HepG2 (cell line): ENCODE results near the gene EPB41. TPM values are rescaled to one million over a fixed set of nuclear protein-coding genes. Genes with fewer than 3 reads are reported as not detected.

Experiments used
- ATAC-seq: fragments of 200-7000 bp; cut with Tn5 transposase; 3 replicates; pipeline ENCODE4 v1.9.1; 2020; ENCODE audit warnings: mild to moderate bottlenecking, moderate library complexity
- BruUV-seq: library from RNA; stranded (reverse); fragments of 400-500 nt; replicated peaks from 2 replicates; lab custom pipeline; 2021; lab: Mats Ljungman, UMichigan
- CTCF ChIA-PET: fragments of 300-600 bp; formaldehyde crosslinking; extraction: SDS; loops from one replicate; lab custom pipeline; 2021; ENCODE audit warnings: low total read pairs, inconsistent platforms, low intra/inter-chr PET ratio; lab: Yijun Ruan, JAX
- POLR2A ChIA-PET: fragments of 350-600 bp; sonication (Branson Sonifier 250); formaldehyde crosslinking; loops from one replicate; lab custom pipeline; 2020; ENCODE audit warnings: antibody characterized with exemption, inconsistent platforms; lab: Yijun Ruan, JAX
- DNase-seq: peaks from one replicate; pipeline ENCODE4 v3.0.0-alpha.2; 2015; ENCODE audit warnings: low spot score
- FAIRE-seq: peaks from 3 replicates; lab custom pipeline; 2011; peaks lifted over from hg19 to GRCh38; lab: Jason Lieb, UNC
- H2AFZ ChIP-seq: one replicate; pipeline ENCODE4 v1.6.1; 2011; ENCODE audit warnings: low read length, inconsistent platforms
- H3K27ac ChIP-seq: fragments of 300-600 bp; 3 replicates; pipeline ENCODE4 v1.8.0; 2011; ENCODE audit warnings: mixed run types, mild to moderate bottlenecking, mixed read lengths, low read length, inconsistent platforms; ENCODE audit not compliant: insufficient read depth; ENCODE audit errors: extremely low read length
- H3K27me3 ChIP-seq, 2 experiments: fragments of 200-600 bp in 1 of 2; 2 replicates in 1 of 2; 3 replicates in 1 of 2; pipeline versions ENCODE4 v1.6.0 to v1.8.0; 2011; ENCODE audit warnings: low read length in 2 of 2, mild to moderate bottlenecking in 2 of 2, moderate library complexity in 2 of 2, inconsistent platforms in 1 of 2; ENCODE audit not compliant: insufficient read depth in 2 of 2, control insufficient read depth in 1 of 2
- H3K36me3 ChIP-seq, 2 experiments: fragments of 200-600 bp in 1 of 2; replicated peaks in 1 of 2; 2 replicates in 1 of 2; 3 replicates in 1 of 2; pipeline versions ENCODE4 v1.5.1 to v1.8.0; 2011; ENCODE audit warnings: low read length in 2 of 2, inconsistent platforms in 1 of 2; ENCODE audit not compliant: insufficient read depth in 2 of 2, control insufficient read depth in 1 of 2
- H3K4me1 ChIP-seq: 2 replicates; pipeline ENCODE4 v1.5.1; 2012; ENCODE audit warnings: low read length, inconsistent platforms; ENCODE audit not compliant: insufficient read depth
- H3K4me2 ChIP-seq: 2 replicates; pipeline ENCODE4 v1.6.0; 2011; ENCODE audit warnings: low read depth, low read length, inconsistent platforms
- H3K4me3 ChIP-seq, 3 experiments: fragments of 200-600 bp in 1 of 3; sonication (generic), shearing (Covaris generic) in 1 of 3; replicated peaks in 1 of 3; 2 replicates each; pipeline ENCODE4 v1.5.1; 2011 to 2016; ENCODE audit warnings: low read length in 3 of 3, inconsistent platforms in 2 of 3, low read depth in 2 of 3, mild to moderate bottlenecking in 2 of 3, control low read depth in 1 of 3, mixed read lengths in 1 of 3; ENCODE audit not compliant: insufficient read depth in 1 of 3
- H3K79me2 ChIP-seq: one replicate; pipeline ENCODE4 v1.6.1; 2011; ENCODE audit warnings: low read length, inconsistent platforms; ENCODE audit not compliant: insufficient read depth
- H3K9ac ChIP-seq: 2 replicates; pipeline ENCODE4 v1.6.0; 2011; ENCODE audit warnings: mild to moderate bottlenecking, low read depth, low read length, inconsistent platforms; ENCODE audit not compliant: insufficient read depth
- H3K9me3 ChIP-seq: 2 replicates; pipeline ENCODE4 v1.5.1; 2012; ENCODE audit warnings: mild to moderate bottlenecking, low read length
- H4K20me1 ChIP-seq: 2 replicates; pipeline ENCODE4 v1.6.0; 2011; ENCODE audit warnings: inconsistent platforms, mild to moderate bottlenecking, low read length, moderate library complexity; ENCODE audit not compliant: insufficient read depth
- AHR ChIP-seq: IDR thresholded peaks from 2 replicates; pipeline ENCODE4 v1.6.1; 2018; ENCODE audit warnings: missing genetic modification reagents, missing compliant biosample characterization
- BRD4 ChIP-seq: sonication (generic); formaldehyde crosslinking; IDR thresholded peaks from 2 replicates; pipeline ENCODE4 v1.4.0; 2020; ENCODE audit warnings: missing genetic modification reagents
- CSRNP1 ChIP-seq: sonication (generic); formaldehyde crosslinking; IDR thresholded peaks from 2 replicates; pipeline ENCODE4 v1.8.1; 2023; ENCODE audit warnings: mild to moderate bottlenecking, missing genetic modification reagents
- CSRNP2 ChIP-seq: sonication (generic); formaldehyde crosslinking; conservative IDR thresholded peaks from 2 replicates; pipeline ENCODE4 v1.8.0; 2022; ENCODE audit warnings: low read depth, missing genetic modification reagents
- FOXK2 ChIP-seq: fragments of 450-650 bp; IDR thresholded peaks from 2 replicates; pipeline ENCODE4 v1.6.1; 2016
- GTF2F1 ChIP-seq: fragments of 150-350 bp; IDR thresholded peaks from 2 replicates; pipeline ENCODE4 v1.6.1; 2014; ENCODE audit warnings: low read length
- IKZF5 ChIP-seq: IDR thresholded peaks from 2 replicates; pipeline ENCODE4 v1.6.1; 2018; ENCODE audit warnings: missing genetic modification reagents, mild to moderate bottlenecking, missing compliant biosample characterization
- KDM6A ChIP-seq: IDR thresholded peaks from 2 replicates; pipeline ENCODE4 v1.6.1; 2016; ENCODE audit warnings: low read depth
- MAFG ChIP-seq: sonication (generic); formaldehyde crosslinking; IDR thresholded peaks from 2 replicates; pipeline ENCODE4 v1.5.1; 2020; ENCODE audit warnings: mild to moderate bottlenecking, missing genetic modification reagents
- MEF2D ChIP-seq: sonication (generic); formaldehyde crosslinking; IDR thresholded peaks from 2 replicates; pipeline ENCODE4 v1.5.1; 2020; ENCODE audit warnings: mild to moderate bottlenecking, missing genetic modification reagents
- NFRKB ChIP-seq: fragments of 450-650 bp; IDR thresholded peaks from 2 replicates; pipeline ENCODE4 v1.6.1; 2017
- SCMH1 ChIP-seq: sonication (generic); formaldehyde crosslinking; IDR thresholded peaks from 2 replicates; pipeline ENCODE4 v1.9.0; 2021; ENCODE audit warnings: missing genetic modification reagents, mild to moderate bottlenecking, borderline replicate concordance
- SIN3B ChIP-seq: fragments of 150-350 bp; IDR thresholded peaks from 2 replicates; pipeline ENCODE4 v1.6.1; 2014; ENCODE audit warnings: low read length
- ZNF121 ChIP-seq: sonication (generic); formaldehyde crosslinking; IDR thresholded peaks from 2 replicates; pipeline ENCODE4 v1.5.0; 2020; ENCODE audit warnings: mild to moderate bottlenecking, missing genetic modification reagents
- ZNF296 ChIP-seq: sonication (generic); formaldehyde crosslinking; conservative IDR thresholded peaks from 2 replicates; pipeline ENCODE4 v1.5.0; 2020; ENCODE audit warnings: mild to moderate bottlenecking, missing genetic modification reagents
- ZNF468 ChIP-seq: sonication (generic); formaldehyde crosslinking; IDR thresholded peaks from 2 replicates; pipeline ENCODE4 v1.8.0; 2022; ENCODE audit warnings: mild to moderate bottlenecking, moderate library complexity, missing genetic modification reagents
- ZNF543 ChIP-seq: sonication (generic); formaldehyde crosslinking; IDR thresholded peaks from 2 replicates; pipeline ENCODE4 v1.4.0; 2020; ENCODE audit warnings: mild to moderate bottlenecking, missing genetic modification reagents
- ZNF747 ChIP-seq: sonication (generic); formaldehyde crosslinking; IDR thresholded peaks from 2 replicates; pipeline ENCODE4 v1.8.1; 2023; ENCODE audit warnings: missing genetic modification reagents, mild to moderate bottlenecking, borderline replicate concordance
- WGBS: methylation state at CpG from one replicate; pipeline ENCODE4 v1.1.6; 2017; ENCODE audit warnings: low lambda C conversion rate; 5-methylcytosine and 5-hydroxymethylcytosine counted together
- in situ Hi-C: cut with HindIII; loops from 2 replicates; pipeline ENCODE4 v1.10.0; 2017; ENCODE audit warnings: low pct_unique_long_range_greater_than_20kb; ENCODE audit not compliant: extremely low pct_ligation_motif_present
- intact Hi-C: fragments of 100-400 bp; cut with micrococcal nuclease; formaldehyde crosslinking; loops from one replicate; pipeline ENCODE4 v1.10.0; 2022; ENCODE audit not compliant: unreplicated experiment
- polyA plus RNA-seq, 8 experiments: library from polyadenylated mRNA; depleted of rRNA in 3 of 8; stranded (reverse) in 7 of 8; unstranded in 1 of 8; fragments of >200 nt; fragmentation: Illumina TruSeq in 4 of 8; extraction: Trizol in 4 of 8; gene quantifications; 2 replicates each; pipeline versions ENCODE4 v1.2.1 to v1.2.3, GENCODE V29; 2011 to 2016; ENCODE audit warnings: low read depth in 4 of 8, missing spikeins in 1 of 8, mixed read lengths in 1 of 8; ENCODE audit not compliant: insufficient read depth in 1 of 8
- total RNA-seq, 5 experiments: library from RNA; depleted of rRNA; stranded (reverse); fragments of >200 nt; fragmentation: Illumina TruSeq; extraction: Trizol; gene quantifications; 2 replicates each; pipeline ENCODE4 v1.2.3, GENCODE V29; 2016; ENCODE audit warnings: low read depth in 1 of 5

EPB41 gene
- total and polyA plus RNA-seq, 2 of the 13 experiments (the other 11 are each of a cell fraction or from before 2014, with no cell fraction given): 34.5 to 46.7 TPM

GRCh38 chr1:28971980-28972771 lies 57.8 kb downstream of the EPB41 start:
- Histone ChIP-seq H3K4me2 (no peak overlapping the region), H3K9me3 (no peaks in the 10 kb centered on the region), H3K4me1 (peaks cover 30% of the 10 kb centered on the region), H3K27ac (no peak overlapping the region), H3K4me3 (no peak overlapping the region), H3K27me3 (no peaks in the 10 kb centered on the region), H4K20me1 (no peaks in the 10 kb centered on the region), H3K79me2 (peaks cover 4% of the 10 kb centered on the region), H3K36me3 (no peaks in the 10 kb centered on the region), H2AFZ (no peak overlapping the region), H3K9ac (no peak overlapping the region)
- no TSS peak for BruUV-seq
- in situ Hi-C loops (no loop called here), intact Hi-C loops (no loop called here)
- FAIRE-seq (no peak), DNase-seq (no peak), ATAC-seq (no peak)
- POLR2A ChIA-PET: no interaction called here
- CTCF ChIA-PET: no interaction called here
- 94% methylated on average over 9 of the region's 9 CpGs for WGBS
- TF ChIP-seq SCMH1 (CRISPR knock-in tag) (no peak), IKZF5 (CRISPR knock-in tag) (no peak), SIN3B (no peak), KDM6A (CRISPR knock-in tag) (no peak), ZNF121 (no peak), ZNF543 (no peak), ZNF468 (no peak), AHR (CRISPR knock-in tag) (no peak), CSRNP1 (CRISPR knock-in tag) (no peak), CSRNP2 (CRISPR knock-in tag) (no peak), ZNF296 (no peak), GTF2F1 (no peak), FOXK2 (no peak), ZNF747 (CRISPR knock-in tag) (no peak), NFRKB (no peak), MEF2D (CRISPR knock-in tag) (no peak), BRD4 (CRISPR knock-in tag) (no peak), MAFG (no peak)
